ENCODE data around the gene DAD1. TPM values are rescaled to one million over a fixed set of nuclear protein-coding genes. Genes with fewer than 3 reads are reported as not detected.
"Not testable (repeated sequence)": the region's sequence is repeated elsewhere in the genome, so short reads cannot be mapped to it uniquely, and the experiment has no call there.

The DAD1 gene
- total RNA-seq, 2 experiments from 2014 or later, result 197 to 208 TPM

GRCh38 chr14:22588526-22589095, 413 bp downstream of the DAD1 start:
- H3K4me1 Mint-ChIP-seq, result peaks cover 75% of the 10 kb centered on the region
- H3K9me3 Mint-ChIP-seq, result no peaks in the 10 kb centered on the region
- peaks cover 28% of the 10 kb centered on the region for H3K36me3 Mint-ChIP-seq
- peak overlapping the region; percentile 99 for H3K27ac Mint-ChIP-seq
- H3K4me3 Mint-ChIP-seq, result peak overlapping the region; percentile 98
- no peak for DNase-seq
- H3K27me3 Mint-ChIP-seq, result peaks cover 4% of the 10 kb centered on the region

GRCh38 chr14:22587677-22588422, 1.2 kb downstream of the DAD1 start:
- H3K27me3 Mint-ChIP-seq, H3K9me3 Mint-ChIP-seq, DNase-seq: not testable (repeated sequence)
- peak overlapping the region; percentile 99 for H3K27ac Mint-ChIP-seq
- peaks cover 35% of the 10 kb centered on the region for H3K36me3 Mint-ChIP-seq
- peak overlapping the region; percentile 98 for H3K4me3 Mint-ChIP-seq
- H3K4me1 Mint-ChIP-seq, result peaks cover 80% of the 10 kb centered on the region

- peaks cover 40% of the 10 kb centered on the region for H3K36me3 Mint-ChIP-seq
- DNase-seq, result no peak
- H3K27ac Mint-ChIP-seq, result peak overlapping the region; percentile 99
- peaks cover 79% of the 10 kb centered on the region for H3K4me1 Mint-ChIP-seq
- peak overlapping the region; percentile 98 for H3K4me3 Mint-ChIP-seq
- H3K9me3 Mint-ChIP-seq, result no peaks in the 10 kb centered on the region
- H3K27me3 Mint-ChIP-seq, result peaks cover 4% of the 10 kb centered on the region
Measured at GRCh38 chr14:22587247-22587646, 1.8 kb downstream of the DAD1 start.

- no peaks in the 10 kb centered on the region for H3K9me3 Mint-ChIP-seq
- H3K4me1 Mint-ChIP-seq, result peaks cover 69% of the 10 kb centered on the region
- DNase-seq, result no peak
- H3K36me3 Mint-ChIP-seq, result peaks cover 47% of the 10 kb centered on the region
- H3K27ac Mint-ChIP-seq, result peak overlapping the region; percentile 25
- no peak overlapping the region for H3K4me3 Mint-ChIP-seq
- H3K27me3 Mint-ChIP-seq, result peaks cover 2% of the 10 kb centered on the region
Measured at GRCh38 chr14:22583994-22584393, 5.0 kb downstream of the DAD1 start.

GRCh38 chr14:22580625-22581024, 8.4 kb downstream of the DAD1 start:
- H3K4me3 Mint-ChIP-seq, result no peak overlapping the region
- no peak overlapping the region for H3K27ac Mint-ChIP-seq
- H3K27me3 Mint-ChIP-seq, result no peaks in the 10 kb centered on the region
- H3K4me1 Mint-ChIP-seq, result peaks cover 72% of the 10 kb centered on the region
- no peaks in the 10 kb centered on the region for H3K9me3 Mint-ChIP-seq
- no peak for DNase-seq
- peaks cover 37% of the 10 kb centered on the region for H3K36me3 Mint-ChIP-seq

GRCh38 chr14:22579881-22580280, 9.1 kb downstream of the DAD1 start:
- Mint-ChIP-seq H3K4me1 (peaks cover 66% of the 10 kb centered on the region), H3K27me3 (no peaks in the 10 kb centered on the region), H3K27ac (no peak overlapping the region), H3K9me3 (no peaks in the 10 kb centered on the region), H3K36me3 (peaks cover 35% of the 10 kb centered on the region), H3K4me3 (no peak overlapping the region)
- no peak for DNase-seq

- H3K27me3 Mint-ChIP-seq, result no peaks in the 10 kb centered on the region
- peaks cover 65% of the 10 kb centered on the region for H3K4me1 Mint-ChIP-seq
- DNase-seq, result no peak
- no peaks in the 10 kb centered on the region for H3K9me3 Mint-ChIP-seq
- no peak overlapping the region for H3K27ac Mint-ChIP-seq
- H3K36me3 Mint-ChIP-seq, result peaks cover 41% of the 10 kb centered on the region
- H3K4me3 Mint-ChIP-seq, result no peak overlapping the region
Measured at GRCh38 chr14:22579236-22579635, 9.8 kb downstream of the DAD1 start.

GRCh38 chr14:22577334-22577908, 11.6 kb downstream of the DAD1 start:
- peaks cover 62% of the 10 kb centered on the region for H3K4me1 Mint-ChIP-seq
- peak overlapping the region; percentile 34 for H3K27ac Mint-ChIP-seq
- H3K27me3 Mint-ChIP-seq, result no peaks in the 10 kb centered on the region
- DNase-seq, result no peak
- H3K9me3 Mint-ChIP-seq, result no peaks in the 10 kb centered on the region
- H3K36me3 Mint-ChIP-seq, result peaks cover 45% of the 10 kb centered on the region
- H3K4me3 Mint-ChIP-seq, result peak overlapping the region; percentile 5

- H3K4me3 Mint-ChIP-seq, result no peak overlapping the region
- peaks cover 51% of the 10 kb centered on the region for H3K36me3 Mint-ChIP-seq
- no peak overlapping the region for H3K27ac Mint-ChIP-seq
- no peaks in the 10 kb centered on the region for H3K9me3 Mint-ChIP-seq
- H3K4me1 Mint-ChIP-seq, result peaks cover 60% of the 10 kb centered on the region
- no peaks in the 10 kb centered on the region for H3K27me3 Mint-ChIP-seq
- no peak for DNase-seq
Measured at GRCh38 chr14:22573804-22574203, 15.2 kb downstream of the DAD1 start.

- Mint-ChIP-seq H3K9me3 (no peaks in the 10 kb centered on the region), H3K4me1 (peaks cover 62% of the 10 kb centered on the region), H3K27ac (no peak overlapping the region), H3K36me3 (peaks cover 47% of the 10 kb centered on the region), H3K27me3 (no peaks in the 10 kb centered on the region), H3K4me3 (no peak overlapping the region)
- DNase-seq, result no peak
Measured at GRCh38 chr14:22572562-22573058, 16.4 kb downstream of the DAD1 start.

GRCh38 chr14:22570132-22570949, 18.7 kb downstream of the DAD1 start:
- peaks cover 68% of the 10 kb centered on the region for H3K4me1 Mint-ChIP-seq
- peak overlapping the region; percentile 87 for H3K4me3 Mint-ChIP-seq
- peak overlapping the region; percentile 93 for H3K27ac Mint-ChIP-seq
- H3K9me3 Mint-ChIP-seq, result no peaks in the 10 kb centered on the region
- DNase-seq, result peak; percentile 82
- H3K27me3 Mint-ChIP-seq, result no peaks in the 10 kb centered on the region
- peaks cover 52% of the 10 kb centered on the region for H3K36me3 Mint-ChIP-seq

GRCh38 chr14:22569737-22570131, 19.3 kb downstream of the DAD1 start:
- H3K27ac Mint-ChIP-seq, result peak overlapping the region; percentile 93
- H3K9me3 Mint-ChIP-seq, result no peaks in the 10 kb centered on the region
- DNase-seq, result no peak
- H3K36me3 Mint-ChIP-seq, result peaks cover 56% of the 10 kb centered on the region
- no peaks in the 10 kb centered on the region for H3K27me3 Mint-ChIP-seq
- peaks cover 72% of the 10 kb centered on the region for H3K4me1 Mint-ChIP-seq
- peak overlapping the region; percentile 87 for H3K4me3 Mint-ChIP-seq

- peaks cover 56% of the 10 kb centered on the region for H3K36me3 Mint-ChIP-seq
- no peaks in the 10 kb centered on the region for H3K27me3 Mint-ChIP-seq
- DNase-seq, result no peak
- peaks cover 73% of the 10 kb centered on the region for H3K4me1 Mint-ChIP-seq
- H3K27ac Mint-ChIP-seq, result peak overlapping the region; percentile 93
- H3K4me3 Mint-ChIP-seq, result peak overlapping the region; percentile 87
- H3K9me3 Mint-ChIP-seq, result no peaks in the 10 kb centered on the region
Measured at GRCh38 chr14:22569106-22569736, 19.8 kb downstream of the DAD1 start.

GRCh38 chr14:22567437-22567836, 21.6 kb downstream of the DAD1 start:
- peak overlapping the region; percentile 97 for H3K27ac Mint-ChIP-seq

More at GRCh38 chr14:22567437-22567836, 21.6 kb downstream of the DAD1 start:
- DNase-seq, result no peak
- H3K4me1 Mint-ChIP-seq, result peaks cover 74% of the 10 kb centered on the region
- peak overlapping the region; percentile 74 for H3K4me3 Mint-ChIP-seq
- H3K9me3 Mint-ChIP-seq, result no peaks in the 10 kb centered on the region
- H3K36me3 Mint-ChIP-seq, result peaks cover 55% of the 10 kb centered on the region
- no peaks in the 10 kb centered on the region for H3K27me3 Mint-ChIP-seq
